HG03135 (cell line): ENCODE data around the gene TSPYL4.

Source experiments
- ATAC-seq: cut with Tn5 transposase; IDR thresholded peaks from one replicate; pipeline ENCODE4 v1.9.1; 2021; ENCODE audit warnings: mild to moderate bottlenecking, moderate library complexity; ENCODE audit not compliant: unreplicated experiment

Gene TSPYL4

DNA sequence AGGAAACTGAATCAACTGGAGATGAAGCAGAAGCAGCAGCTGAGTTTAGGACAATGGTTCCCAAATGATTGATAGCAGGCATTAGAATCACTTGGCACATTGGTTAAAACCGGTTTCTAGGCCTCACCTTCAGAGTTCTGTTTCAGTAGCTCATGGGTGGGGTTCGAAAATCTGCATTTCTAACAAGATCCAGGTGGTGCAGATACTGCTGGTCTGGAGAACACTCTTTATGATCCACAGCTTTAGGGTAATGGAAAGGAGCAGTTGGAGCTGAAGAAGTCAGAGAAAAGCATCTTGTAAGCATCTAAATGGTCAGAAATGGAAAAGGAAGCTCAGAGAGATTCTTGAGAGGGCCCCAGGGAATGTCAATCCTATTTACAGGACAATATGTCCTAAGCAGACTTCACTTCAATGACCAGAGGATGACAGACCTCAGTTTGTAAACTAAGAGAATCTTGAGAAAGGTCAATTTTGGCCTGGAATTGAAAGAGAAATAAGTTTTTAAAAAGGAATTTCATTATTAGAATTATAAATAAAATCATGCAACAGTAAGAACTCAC is 17.4 kb upstream of the TSPYL4 start:
- no peak for ATAC-seq

DNA sequence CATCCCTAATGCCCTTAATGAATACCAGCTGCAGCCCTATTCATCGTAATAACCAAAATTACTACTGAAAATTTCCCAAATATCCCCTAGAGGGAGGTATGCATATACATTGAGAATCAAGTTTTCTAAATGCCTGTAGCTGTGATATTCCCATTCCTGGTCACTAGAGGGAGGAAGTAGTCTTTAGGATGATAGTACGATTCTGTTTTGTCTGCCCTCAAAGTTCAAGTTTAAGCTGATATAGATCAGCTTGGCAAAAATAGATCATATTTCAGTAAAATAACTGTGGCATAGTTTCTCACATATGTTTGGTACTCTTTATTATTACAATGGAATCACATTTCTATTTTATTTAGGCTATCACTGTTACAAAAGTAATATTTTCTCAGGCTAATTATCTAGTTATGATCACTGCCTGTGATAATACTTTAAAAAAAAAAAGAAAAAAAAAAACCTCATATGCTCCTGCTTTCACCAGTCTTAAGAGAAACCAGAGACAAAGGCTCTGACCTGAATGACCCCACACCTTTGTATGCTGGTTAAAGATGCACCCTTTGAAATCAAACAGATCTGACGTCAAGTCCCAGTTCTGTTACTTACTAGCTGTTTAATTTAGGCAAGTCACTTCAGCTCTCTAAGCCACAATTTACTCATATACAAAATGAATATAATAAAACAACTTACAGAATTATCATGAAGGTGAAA is 14.9 kb upstream of the TSPYL4 start:
- peak; percentile 84 for ATAC-seq

DNA sequence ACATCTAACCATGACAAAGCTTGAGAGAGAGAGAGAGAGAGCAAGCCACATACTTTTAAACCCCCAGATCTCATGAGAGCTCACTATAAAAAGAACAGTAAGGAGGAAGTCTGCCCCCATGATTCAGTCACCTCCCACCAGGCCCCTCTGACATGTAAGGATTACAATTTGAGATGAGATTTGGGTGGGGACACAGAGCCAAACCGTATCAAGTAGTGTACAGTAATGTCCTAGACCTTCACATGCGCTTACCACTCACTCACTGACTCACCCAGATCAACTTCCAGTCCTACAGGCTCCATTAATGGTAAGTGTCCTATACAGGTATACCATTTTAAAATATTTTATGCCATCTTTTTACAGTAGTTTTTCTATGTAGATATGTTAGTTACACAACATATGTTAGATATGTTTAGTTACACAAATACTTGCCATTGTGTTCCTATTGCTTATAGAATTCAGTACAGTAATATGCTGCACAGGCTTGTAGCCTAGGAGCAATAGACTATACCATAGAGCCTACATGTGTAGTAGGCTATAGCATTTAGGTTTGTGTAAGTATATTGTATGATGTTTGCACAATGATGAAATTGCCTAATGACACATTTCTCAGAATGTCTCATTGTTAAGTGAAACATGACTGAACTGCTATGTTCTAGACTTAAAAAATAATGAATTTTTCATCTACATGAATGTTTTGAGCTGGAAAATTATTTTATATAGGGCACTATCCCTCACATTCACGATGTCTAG is 14.1 kb upstream of the TSPYL4 start:
- ATAC-seq, result no peak

DNA sequence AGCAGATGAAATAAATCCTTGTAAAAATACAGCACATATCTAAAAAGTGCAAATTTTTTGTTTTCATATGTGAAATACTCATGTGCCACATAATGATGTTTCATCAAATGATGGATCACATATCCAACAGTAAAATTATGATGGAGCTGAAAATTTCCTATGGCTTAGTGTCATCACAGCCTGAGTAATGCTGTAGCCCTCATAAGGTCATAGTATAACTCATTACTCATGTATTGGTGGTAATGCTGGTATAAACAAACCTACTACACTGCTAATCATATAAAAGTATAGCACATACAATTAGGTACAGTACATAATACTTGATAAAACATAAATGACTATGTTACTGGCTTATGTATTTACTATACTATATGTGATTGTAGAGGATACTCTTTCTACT is 12.9 kb upstream of the TSPYL4 start:
- ATAC-seq, result no peak

DNA sequence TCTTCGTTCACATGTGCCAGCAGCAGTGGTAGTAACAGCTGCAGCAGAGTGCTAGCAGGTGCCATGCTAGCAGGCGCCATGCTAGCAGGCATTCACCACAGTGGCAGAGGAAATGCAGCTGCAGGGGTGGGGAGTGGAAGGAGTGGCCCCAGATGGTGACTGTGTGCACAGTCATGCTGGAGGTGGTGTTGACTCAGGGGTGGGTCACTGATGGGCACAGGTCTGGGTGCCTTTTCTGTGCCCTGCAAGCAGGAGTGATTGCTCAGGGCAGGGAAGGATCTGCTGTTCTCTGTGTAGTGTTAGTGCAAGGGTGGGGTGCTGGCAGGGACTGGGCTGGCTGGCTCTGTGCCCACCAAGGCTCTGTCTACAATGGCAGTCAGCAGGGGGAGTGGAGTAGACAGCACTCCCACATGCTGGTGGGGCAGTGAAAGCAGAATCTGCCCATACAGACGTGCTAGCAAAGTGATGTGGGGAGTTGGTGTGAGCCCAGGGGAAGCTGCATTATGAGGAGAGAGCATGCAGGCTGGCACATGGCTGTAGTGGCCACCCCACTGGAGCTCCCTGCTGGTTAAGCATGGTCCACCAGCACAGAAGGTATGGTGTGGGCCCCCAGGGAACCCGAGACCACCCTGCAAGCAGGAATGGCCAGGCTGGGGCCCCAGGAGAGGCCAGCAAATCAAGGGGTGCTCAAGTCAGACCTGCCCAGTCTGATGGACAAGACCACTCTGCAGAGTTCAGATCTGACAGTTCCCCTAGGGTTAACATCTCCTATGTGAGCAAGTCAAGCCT is 11.4 kb upstream of the TSPYL4 start:
- ATAC-seq, result no peak

DNA sequence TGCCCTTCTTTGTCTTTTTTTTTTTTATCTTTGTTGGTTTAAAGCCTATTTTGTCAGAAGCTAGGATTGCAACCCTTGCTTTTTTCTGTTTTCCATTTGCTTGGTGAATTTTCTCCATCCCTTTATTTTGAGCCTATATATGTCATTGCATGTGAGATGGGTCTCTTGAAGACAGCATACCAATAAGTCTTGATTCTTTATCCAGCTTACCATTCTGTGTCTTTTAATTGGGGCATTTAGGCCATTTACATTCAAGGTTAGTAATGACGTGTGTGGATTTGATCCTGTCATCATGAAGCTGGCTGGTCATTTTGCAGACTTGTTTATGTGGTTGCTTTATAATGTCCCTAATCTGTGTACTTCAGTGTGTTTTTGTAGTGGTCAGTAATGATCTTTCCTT is 9.5 kb upstream of the TSPYL4 start:
- no peak for ATAC-seq

DNA sequence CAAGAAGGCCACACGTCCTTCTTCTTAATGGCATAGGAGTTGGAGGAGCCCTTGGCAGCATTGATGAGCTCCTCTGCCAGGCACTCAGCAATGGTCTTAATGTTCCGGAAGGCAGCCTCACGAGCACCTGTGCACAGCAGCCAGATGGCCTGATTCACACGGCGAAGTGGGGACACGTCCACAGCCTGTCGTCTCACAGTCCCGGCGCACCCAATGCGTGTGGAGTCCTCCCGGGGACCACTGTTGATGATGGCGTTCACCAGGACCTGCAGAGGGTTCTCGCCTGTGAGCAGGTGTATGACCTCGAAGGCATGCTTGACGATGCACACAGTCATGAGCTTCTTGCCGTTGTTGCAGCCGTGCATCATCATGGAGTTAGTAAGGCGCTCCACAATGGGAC is 4.6 kb upstream of the TSPYL4 start:
- ATAC-seq, result no peak

DNA sequence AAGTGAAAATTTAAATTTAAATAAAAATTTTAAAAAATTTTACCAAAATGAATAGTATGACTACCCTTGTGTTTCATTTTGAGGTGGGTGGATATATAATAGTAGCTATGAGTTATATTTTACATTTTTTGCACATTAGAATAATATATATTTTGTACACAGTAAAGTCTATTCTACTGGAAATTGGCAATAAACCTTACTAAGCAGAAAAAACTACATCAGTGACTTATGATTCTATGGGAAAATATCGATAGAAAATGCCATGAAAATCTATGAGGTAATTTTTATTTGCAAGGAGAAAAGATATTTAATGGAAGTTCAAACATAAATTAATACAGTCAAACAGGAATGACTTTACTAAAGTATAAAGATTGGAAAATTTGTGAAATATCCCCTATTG is 2.8 kb upstream of the TSPYL4 start:
- no peak for ATAC-seq

DNA sequence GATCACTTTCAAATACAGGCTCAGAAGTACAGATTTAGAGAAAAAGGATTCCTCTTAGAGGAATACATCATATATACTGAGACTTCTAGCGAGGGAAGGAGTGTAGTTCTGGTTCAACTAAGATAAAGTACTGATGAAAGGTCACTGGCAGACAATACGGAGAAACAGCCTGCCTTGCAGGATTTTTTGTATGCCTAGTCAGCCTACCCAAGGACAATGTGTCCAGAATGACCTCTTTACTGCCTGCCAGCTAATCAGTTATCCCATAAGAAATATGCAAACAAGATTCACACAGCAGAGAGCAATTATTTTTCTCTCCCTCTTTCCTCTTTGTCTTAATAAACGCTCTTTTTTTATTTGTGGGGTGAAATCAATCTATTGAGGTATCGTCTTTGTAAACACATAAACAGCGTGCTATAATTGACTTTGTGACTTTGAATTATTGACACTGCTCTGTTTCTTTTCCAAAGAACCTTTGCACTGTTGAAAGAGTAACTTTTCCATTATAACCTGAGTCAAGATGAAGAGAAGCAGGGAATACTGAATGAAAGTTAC is 1.4 kb upstream of the TSPYL4 start:
- ATAC-seq, result no peak

DNA sequence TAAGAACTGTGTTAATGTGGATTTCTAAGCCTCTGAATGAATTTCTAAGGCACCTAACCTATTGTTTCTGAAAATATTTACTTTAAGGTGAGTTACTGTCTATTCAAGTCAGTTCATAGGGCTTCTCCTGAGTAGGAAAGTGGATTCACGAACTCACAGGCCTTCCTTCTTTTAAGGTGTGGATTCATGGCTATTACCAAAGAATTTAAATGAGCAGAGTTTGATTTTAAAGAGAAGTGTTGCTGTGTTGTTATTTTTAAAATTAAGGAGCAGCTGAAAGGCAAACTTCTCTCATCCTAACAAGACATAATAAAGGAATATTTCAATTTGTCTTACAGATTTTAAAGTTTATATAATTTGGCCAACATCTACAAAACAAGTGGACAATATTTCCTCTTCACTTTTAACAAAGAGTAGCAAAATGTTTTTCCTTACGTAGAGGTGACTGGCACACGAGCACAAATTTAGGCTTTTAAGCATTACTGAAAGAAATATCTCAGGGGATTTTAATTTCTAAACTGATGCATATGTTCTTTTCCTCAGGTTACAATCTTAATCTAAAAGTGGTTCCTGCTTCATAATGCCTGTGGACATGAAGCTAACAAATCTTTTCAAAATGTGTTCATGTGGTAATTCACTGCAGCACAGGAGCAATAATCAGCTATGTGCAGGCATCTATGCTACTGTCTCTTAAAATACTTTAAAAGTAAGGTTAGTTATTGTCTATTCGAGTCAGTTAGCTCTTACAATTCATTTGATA is 602 bp upstream of the TSPYL4 start:
- ATAC-seq, result peak; percentile 27

DNA sequence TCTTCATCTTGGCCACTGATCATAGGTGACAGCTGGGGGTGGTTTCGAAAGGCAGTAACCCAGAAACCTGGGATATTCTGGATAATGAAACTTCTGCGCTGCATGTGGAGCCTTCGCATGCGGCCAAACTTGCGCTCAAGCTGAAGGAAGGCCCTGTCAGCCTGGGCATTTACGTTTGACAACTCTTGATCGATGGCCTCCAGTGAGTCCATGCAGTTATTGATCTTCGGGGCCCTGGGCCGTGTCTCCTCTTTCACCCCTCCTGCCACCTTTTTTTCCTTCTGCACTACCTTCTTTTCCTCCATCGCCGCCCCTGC is 729 bp downstream of the TSPYL4 start:
- no peak for ATAC-seq

DNA sequence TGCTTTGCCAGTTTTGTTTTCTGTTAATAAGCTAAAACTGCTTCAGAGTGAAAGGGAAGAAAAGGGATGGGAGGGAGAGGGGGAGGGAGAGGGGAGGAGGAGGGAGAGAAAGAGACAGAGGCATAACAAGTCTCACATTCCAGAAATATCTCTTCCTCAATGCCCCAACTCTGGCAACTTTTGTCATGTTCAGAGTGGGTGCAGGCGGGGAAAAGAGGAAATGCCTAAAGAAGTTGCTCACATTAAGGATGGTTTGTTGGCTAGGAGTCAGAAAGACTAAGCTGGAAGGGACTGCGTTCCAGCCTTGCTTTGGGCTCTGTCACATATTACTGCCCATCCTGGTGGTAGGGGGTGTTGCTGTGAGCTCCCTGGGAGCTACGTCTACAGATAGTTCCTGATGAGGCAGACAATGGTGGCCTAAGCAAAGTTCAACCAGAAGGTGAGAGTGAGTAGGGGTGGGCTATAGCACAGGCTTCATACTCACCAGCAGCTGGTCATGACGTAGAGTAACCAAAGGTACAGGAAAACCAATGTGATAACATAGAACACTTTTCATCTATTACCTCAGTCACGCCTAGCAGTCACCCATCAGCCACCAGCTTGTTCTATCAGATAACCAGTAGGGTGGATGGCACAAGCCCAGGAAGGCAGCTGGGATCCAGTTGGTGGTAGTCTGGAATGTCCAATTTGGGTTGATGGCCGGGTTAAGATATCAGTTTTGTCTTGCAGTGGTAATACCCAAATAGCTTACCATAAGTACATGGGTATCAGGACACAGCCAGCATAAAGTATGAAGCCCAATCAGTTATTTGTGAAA is 2.1 kb downstream of the TSPYL4 start:
- ATAC-seq, result no peak

DNA sequence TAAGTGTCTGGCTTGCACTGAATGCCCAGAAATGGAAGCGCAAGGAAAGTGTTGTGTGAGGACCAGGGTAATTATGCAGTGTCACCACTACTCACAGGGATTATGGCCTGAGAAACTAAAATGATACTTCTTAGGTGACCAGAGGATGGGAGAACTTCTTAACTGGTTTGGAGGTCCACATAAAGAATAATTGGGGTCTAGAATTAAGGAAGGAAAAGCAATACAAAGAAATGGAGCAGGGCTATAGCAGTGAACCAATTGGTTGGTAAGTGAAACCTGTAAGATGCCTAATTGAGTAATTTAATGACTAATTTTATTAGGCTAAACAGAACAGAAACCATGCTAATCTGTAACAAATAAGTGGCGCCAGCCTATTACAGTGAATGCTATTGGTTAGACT is 5.3 kb downstream of the TSPYL4 start:
- no peak for ATAC-seq

DNA sequence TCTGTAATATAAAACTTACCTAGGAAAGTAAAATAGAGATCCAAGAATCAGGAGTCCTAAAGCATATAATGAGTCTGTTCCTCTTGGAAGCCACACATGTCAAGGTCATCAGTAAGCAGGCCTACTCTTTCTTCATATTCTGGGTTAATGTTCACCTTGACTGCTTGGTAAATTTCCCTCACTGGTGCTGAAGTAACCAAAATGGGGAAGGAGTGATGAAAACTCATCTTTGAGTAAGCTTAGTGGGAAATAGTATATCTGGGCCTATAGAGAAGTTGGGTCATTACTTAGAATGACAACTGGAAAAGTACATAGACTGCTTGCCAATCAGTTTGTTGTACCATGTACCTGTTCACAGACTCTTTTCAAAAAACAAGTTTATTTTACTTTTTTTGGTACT is 6.6 kb downstream of the TSPYL4 start:
- ATAC-seq, result no peak

DNA sequence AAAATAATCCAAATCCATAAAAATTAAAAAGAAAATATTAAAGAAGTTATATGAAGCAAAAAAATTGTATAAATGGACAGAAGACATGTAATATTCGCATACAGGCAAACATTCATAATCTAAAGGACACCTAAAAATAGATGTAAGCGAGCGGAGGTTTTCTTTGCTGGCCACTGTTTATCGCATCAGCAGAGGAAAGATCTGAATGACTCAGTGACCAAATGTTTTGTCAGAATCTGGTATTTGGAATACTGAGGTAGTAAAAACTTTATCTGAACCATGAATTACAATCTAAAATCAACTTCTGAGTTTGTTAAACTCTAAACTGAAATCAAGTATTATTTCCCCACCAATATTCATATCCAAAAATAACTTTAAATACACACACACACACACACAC is 7.8 kb downstream of the TSPYL4 start:
- ATAC-seq, result no peak

DNA sequence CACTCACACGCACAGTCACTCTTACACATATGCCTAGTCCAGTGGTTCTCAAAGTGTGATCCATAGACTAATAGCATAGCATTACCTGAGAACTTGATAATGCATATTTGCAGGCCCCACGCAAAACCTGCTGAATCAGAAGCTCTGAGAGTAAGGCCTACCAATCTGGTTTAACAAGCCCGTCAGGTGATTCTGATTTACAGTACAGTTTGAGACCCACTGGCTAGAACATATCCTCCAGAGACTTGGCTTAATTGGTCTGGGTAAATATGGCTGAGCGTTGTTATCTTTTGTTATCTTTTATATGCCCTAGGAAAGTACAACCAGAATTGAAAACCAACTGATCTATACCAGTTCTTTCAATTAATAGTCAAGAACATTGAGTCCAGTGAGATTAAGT is 9.6 kb downstream of the TSPYL4 start:
- ATAC-seq, result no peak

DNA sequence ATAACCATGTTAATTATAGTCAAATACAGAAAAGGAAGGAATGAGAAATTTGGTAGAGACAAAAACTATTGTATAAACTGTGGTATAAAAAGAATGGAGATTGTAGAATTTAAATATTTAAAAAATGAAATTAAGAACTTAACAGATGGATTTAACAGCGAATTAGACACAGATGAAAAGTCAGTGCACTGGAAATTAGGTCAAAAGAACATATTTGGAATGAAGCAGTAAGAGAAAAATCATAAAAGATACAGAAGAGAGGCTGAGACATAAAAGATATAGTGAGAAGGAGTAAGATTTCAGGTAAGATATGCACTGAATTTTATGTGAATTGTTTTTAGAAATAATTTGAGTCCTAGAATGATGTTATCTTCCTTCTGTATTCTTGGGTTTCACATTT is 14.0 kb downstream of the TSPYL4 start:
- no peak for ATAC-seq

DNA sequence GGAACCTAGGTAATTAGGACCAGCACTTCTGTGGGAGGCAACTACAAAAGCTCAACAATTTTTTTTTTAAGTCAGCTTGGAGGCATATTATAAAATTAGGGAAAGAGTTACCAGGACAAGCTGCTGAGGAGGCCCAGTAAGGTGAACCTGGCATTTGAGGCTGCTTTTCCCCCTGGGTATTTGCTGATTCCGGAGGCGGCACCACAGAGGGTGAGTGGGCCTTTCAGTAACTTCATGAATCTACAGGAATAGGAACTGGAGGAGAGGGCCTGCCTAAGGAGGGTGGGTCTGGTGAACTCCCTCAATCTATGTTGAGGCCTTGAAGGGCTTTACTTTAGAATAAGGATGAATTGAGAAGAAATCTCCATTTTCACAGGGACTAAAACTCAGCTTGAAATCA is 14.6 kb downstream of the TSPYL4 start:
- ATAC-seq, result no peak

DNA sequence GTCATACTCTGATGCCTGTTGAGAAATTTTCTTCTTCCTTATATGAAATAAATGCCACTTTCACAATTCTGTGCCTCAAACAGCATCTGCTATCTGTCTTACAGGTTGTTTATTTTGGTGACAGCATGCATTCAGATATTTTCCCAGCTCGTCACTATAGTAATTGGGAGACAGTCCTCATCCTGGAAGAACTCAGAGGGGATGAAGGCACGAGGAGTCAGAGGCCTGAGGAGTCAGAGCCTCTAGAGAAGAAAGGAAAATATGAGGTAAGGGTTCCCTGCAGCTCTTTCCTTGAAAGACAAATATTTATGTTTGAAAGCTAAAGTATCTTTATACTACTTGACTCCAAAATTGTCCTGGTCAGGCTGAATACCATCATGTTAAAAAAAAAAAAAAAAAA is 15.8 kb downstream of the TSPYL4 start:
- no peak for ATAC-seq

DNA sequence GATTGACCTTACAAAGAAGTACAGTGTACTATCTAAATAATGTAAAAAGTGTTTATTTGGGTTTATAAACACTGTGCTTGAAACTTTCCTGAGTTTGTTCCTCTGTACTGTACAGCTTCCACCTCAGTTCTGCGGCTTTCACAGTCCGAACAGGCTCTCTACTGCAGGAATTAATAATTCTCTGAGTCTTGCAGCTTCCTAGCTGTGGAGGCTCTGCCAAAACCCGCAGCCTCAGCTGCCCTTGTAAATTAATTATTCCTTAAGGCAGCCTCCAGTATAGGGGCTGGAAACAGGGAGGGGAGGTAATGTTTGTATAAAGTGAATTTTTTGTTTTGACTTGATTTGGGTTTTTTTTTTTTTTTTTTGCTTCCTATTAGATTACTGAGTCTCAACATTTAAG is 19.2 kb downstream of the TSPYL4 start:
- no peak for ATAC-seq
